KMS-11 (cell line): ENCODE measurements around the gene PLPPR2.
A peak's percentile ranks its signal among the peaks of the same experiment; 100 is the strongest.

Experiments
- H2AFZ ChIP-seq: fragments of 200-600 bp; sonication (generic); 2 replicates; pipeline ENCODE4 v1.6.1; 2016; ENCODE audit warnings: antibody characterized with exemption, mixed run types, low read depth
- H3K27ac ChIP-seq: fragments of 200-600 bp; sonication (generic); 2 replicates; pipeline ENCODE4 v1.6.1; 2016; ENCODE audit warnings: mild to moderate bottlenecking, mixed run types
- H3K27me3 ChIP-seq: fragments of 200-600 bp; sonication (generic); 2 replicates; pipeline ENCODE4 v1.6.1; 2017; ENCODE audit warnings: mild to moderate bottlenecking, low read depth, mixed run types, moderate library complexity; ENCODE audit not compliant: insufficient read depth
- H3K36me3 ChIP-seq: fragments of 200-600 bp; sonication (generic); 2 replicates; pipeline ENCODE4 v1.6.1; 2017; ENCODE audit warnings: mild to moderate bottlenecking, mixed run types; ENCODE audit not compliant: insufficient read depth
- H3K4me1 ChIP-seq: fragments of 200-600 bp; sonication (generic); 2 replicates; pipeline ENCODE4 v1.6.1; 2016; ENCODE audit warnings: mild to moderate bottlenecking, low read depth, mixed run types; ENCODE audit not compliant: poor library complexity, severe bottlenecking
- H3K4me2 ChIP-seq: fragments of 200-600 bp; sonication (generic); 2 replicates; pipeline ENCODE4 v1.7.0; 2016; ENCODE audit warnings: mild to moderate bottlenecking, mixed run types
- H3K4me3 ChIP-seq: fragments of 200-600 bp; sonication (generic); IDR thresholded peaks from 2 replicates; pipeline ENCODE4 v1.6.1; 2017; ENCODE audit warnings: low read depth, low read length, mixed read lengths; ENCODE audit not compliant: insufficient read depth
- H3K79me2 ChIP-seq: fragments of 200-600 bp; sonication (generic); 2 replicates; pipeline ENCODE4 v1.6.1; 2016; ENCODE audit warnings: low read depth, mixed run types; ENCODE audit not compliant: insufficient read depth
- H3K9ac ChIP-seq: fragments of 200-600 bp; sonication (generic); 2 replicates; pipeline ENCODE4 v1.6.1; 2016; ENCODE audit warnings: mild to moderate bottlenecking, mixed run types
- H4K20me1 ChIP-seq: fragments of 200-600 bp; sonication (generic); 2 replicates; pipeline ENCODE4 v1.6.1; 2016; ENCODE audit warnings: mild to moderate bottlenecking, mixed run types; ENCODE audit not compliant: insufficient read depth
- CTCF ChIP-seq: fragments of 200-600 bp; sonication (generic); conservative IDR thresholded peaks from 2 replicates; pipeline ENCODE4 v1.6.1; 2017; ENCODE audit warnings: low read depth, mild to moderate bottlenecking, antibody characterized with exemption, low read length, moderate library complexity, mixed read lengths

PLPPR2 gene

GRCh38 chr19:11367528-11367927 lies 12.3 kb downstream of the PLPPR2 start:
- no peaks in the 10 kb centered on the region for H3K79me2 ChIP-seq
- TF ChIP-seq CTCF = no peak
- H2AFZ ChIP-seq = no peak overlapping the region
- no peaks in the 10 kb centered on the region for H3K27me3 ChIP-seq
- H3K36me3 ChIP-seq = no peaks in the 10 kb centered on the region
- H3K4me3 ChIP-seq = no peak overlapping the region
- no peak overlapping the region for H3K4me2 ChIP-seq
- no peaks in the 10 kb centered on the region for H4K20me1 ChIP-seq
- no peaks in the 10 kb centered on the region for H3K4me1 ChIP-seq
- no peak overlapping the region for H3K27ac ChIP-seq
- no peak overlapping the region for H3K9ac ChIP-seq

- Histone ChIP-seq H3K9ac (no peak overlapping the region), H3K4me3 (no peak overlapping the region), H3K36me3 (no peaks in the 10 kb centered on the region), H2AFZ (no peak overlapping the region), H3K79me2 (no peaks in the 10 kb centered on the region), H4K20me1 (no peaks in the 10 kb centered on the region), H3K4me1 (peaks cover 9% of the 10 kb centered on the region), H3K27me3 (no peaks in the 10 kb centered on the region), H3K4me2 (no peak overlapping the region), H3K27ac (no peak overlapping the region)
- no peak for TF ChIP-seq CTCF
Measured at GRCh38 chr19:11370744-11371143, 15.5 kb downstream of the PLPPR2 start.

GRCh38 chr19:11373166-11373884 lies 18.1 kb downstream of the PLPPR2 start:
- H4K20me1 ChIP-seq = no peaks in the 10 kb centered on the region
- no peak overlapping the region for H3K27ac ChIP-seq
- H3K4me2 ChIP-seq = peak overlapping the region; percentile 79
- no peak for TF ChIP-seq CTCF
- H3K27me3 ChIP-seq = no peaks in the 10 kb centered on the region
- no peak overlapping the region for H3K9ac ChIP-seq
- no peaks in the 10 kb centered on the region for H3K36me3 ChIP-seq
- H3K4me3 ChIP-seq = no peak overlapping the region
- H2AFZ ChIP-seq = no peak overlapping the region
- no peaks in the 10 kb centered on the region for H3K79me2 ChIP-seq
- H3K4me1 ChIP-seq = peaks cover 21% of the 10 kb centered on the region

- TF ChIP-seq CTCF = no peak
- Histone ChIP-seq H2AFZ (peak overlapping the region; percentile 58), H3K27ac (no peak overlapping the region), H3K9ac (no peak overlapping the region; the same call in 1 of the 2 replicates), H3K4me2 (peak overlapping the region; percentile 79), H3K4me1 (peaks cover 21% of the 10 kb centered on the region), H3K27me3 (no peaks in the 10 kb centered on the region), H3K4me3 (no peak overlapping the region), H3K36me3 (no peaks in the 10 kb centered on the region), H4K20me1 (no peaks in the 10 kb centered on the region), H3K79me2 (no peaks in the 10 kb centered on the region)
Measured at GRCh38 chr19:11373885-11374432, 18.7 kb downstream of the PLPPR2 start.
